K562 (cell line): ENCODE results near the gene ELP5. TPM values are rescaled to one million over a fixed set of nuclear protein-coding genes. Genes with fewer than 3 reads are reported as not detected.

ENCODE experiments used
- ARNT ChIP-seq, 2 experiments: fragments of 450-650 bp; IDR thresholded peaks; 2 replicates each; pipeline ENCODE4 v1.6.1; 2016; ENCODE audit warnings: mild to moderate bottlenecking in 1 of 2
- DIDO1 ChIP-seq: fragments of 450-650 bp; IDR thresholded peaks from 2 replicates; pipeline ENCODE4 v1.6.1; 2016; ENCODE audit warnings: low read depth, missing biosample characterization, missing genetic modification characterization
- ESRRB ChIP-seq: fragments of 250-450 bp; sonication (Bioruptor Pico); IDR thresholded peaks from 2 replicates; pipeline ENCODE4 v1.5.0; 2020; ENCODE audit warnings: mild to moderate bottlenecking, moderate library complexity, borderline replicate concordance
- EZH2 ChIP-seq: IDR thresholded peaks from 2 replicates; pipeline ENCODE4 v1.6.1; 2012; ENCODE audit warnings: low read depth, mild to moderate bottlenecking, inconsistent platforms, low read length, borderline replicate concordance
- FIP1L1 ChIP-seq: fragments of 200-400 bp; formaldehyde crosslinking; IDR thresholded peaks from 2 replicates; pipeline ENCODE4 v1.6.1; 2018; ENCODE audit warnings: mild to moderate bottlenecking, low read depth, low read length; ENCODE audit not compliant: poor library complexity, severe bottlenecking
- HNRNPK ChIP-seq: fragments of 200-400 bp; formaldehyde crosslinking; IDR thresholded peaks from one replicate; pipeline ENCODE4 v1.6.1; 2018; ENCODE audit warnings: mild to moderate bottlenecking, low read depth, low read length; ENCODE audit not compliant: poor library complexity, severe bottlenecking
- NEUROD1 ChIP-seq: fragments of 150-350 bp; IDR thresholded peaks from 2 replicates; pipeline ENCODE4 v1.6.1; 2014; ENCODE audit warnings: borderline replicate concordance, low read length, low read depth; ENCODE audit not compliant: partially characterized antibody
- PTTG1 ChIP-seq: fragments of 450-650 bp; IDR thresholded peaks from 2 replicates; pipeline ENCODE4 v1.6.1; 2016; ENCODE audit warnings: low read depth, mild to moderate bottlenecking, missing genetic modification characterization, missing compliant biosample characterization
- RFX7 ChIP-seq: fragments of 250-450 bp; sonication (Bioruptor Pico); IDR thresholded peaks from 2 replicates; pipeline ENCODE4 v1.5.1; 2021; ENCODE audit warnings: mild to moderate bottlenecking
- SUPT5H ChIP-seq: fragments of 450-650 bp; IDR thresholded peaks from 2 replicates; pipeline ENCODE4 v1.6.1; 2016
- TCF7 ChIP-seq: sonication (generic); IDR thresholded peaks from 2 replicates; pipeline ENCODE4 v1.6.1; 2016; ENCODE audit warnings: antibody characterized with exemption, borderline replicate concordance
- TFAP4 ChIP-seq: sonication (generic); formaldehyde crosslinking; IDR thresholded peaks from 2 replicates; pipeline ENCODE4 v1.8.0; 2022; ENCODE audit warnings: missing genetic modification reagents, mild to moderate bottlenecking, moderate library complexity, borderline replicate concordance
- ZNF24 ChIP-seq: fragments of 450-650 bp; IDR thresholded peaks from 2 replicates; pipeline ENCODE4 v1.6.1; 2016
- ZNF253 ChIP-seq: fragments of 250-450 bp; sonication (Bioruptor Pico); conservative IDR thresholded peaks from 2 replicates; pipeline ENCODE4 v1.6.1; 2021; ENCODE audit warnings: mild to moderate bottlenecking
- ZNF354B ChIP-seq: fragments of 250-450 bp; sonication (Bioruptor Pico); IDR thresholded peaks from 2 replicates; pipeline ENCODE4 v1.4.0; 2020
- ZNF436 ChIP-seq: fragments of 250-450, 450-650 bp; sonication (Bioruptor Pico); formaldehyde crosslinking; IDR thresholded peaks from 2 replicates; pipeline ENCODE4 v1.7.0; 2020; ENCODE audit warnings: mild to moderate bottlenecking
- polyA plus RNA-seq, 8 experiments: library from polyadenylated mRNA; depleted of rRNA in 4 of 8; stranded (reverse) in 5 of 8; unstranded in 3 of 8; fragments of >200 nt; fragmentation: Nextera tagmentation in 2 of 8; fragmentation: Illumina TruSeq in 1 of 8; extraction: Ambion mirVana in 2 of 8; extraction: Trizol in 1 of 8; gene quantifications; 2 replicates each; pipeline versions ENCODE4 v1.2.1 to v1.2.3, GENCODE V29; 2011 to 2014; ENCODE audit warnings: inconsistent platforms in 1 of 8, missing spikeins in 1 of 8
- total RNA-seq, 7 experiments: library from RNA; depleted of rRNA in 6 of 7; stranded (reverse); fragments of >200 nt in 6 of 7; fragmentation: Illumina TruSeq in 2 of 7; extraction: Trizol in 2 of 7; gene quantifications; 2 replicates each; pipeline versions ENCODE4 v1.2.1 to v1.2.3, GENCODE V29; 2011 to 2021; ENCODE audit warnings: low replicate concordance in 1 of 7
- TF ChIP-seq, protein P1 (sequence below): fragments of 450-650 bp; IDR thresholded peaks from 2 replicates; pipeline ENCODE4 v1.6.1; 2017; ENCODE audit warnings: mild to moderate bottlenecking, moderate library complexity
- TF ChIP-seq, protein P2 (sequence below): fragments of 450-650 bp; IDR thresholded peaks from 2 replicates; pipeline ENCODE4 v1.6.1; 2018; ENCODE audit warnings: mild to moderate bottlenecking, low read depth; ENCODE audit not compliant: partially characterized antibody
- TF ChIP-seq, protein P3 (sequence below), 2 experiments: fragments of 450-650 bp; conservative IDR thresholded peaks; 2 replicates each; pipeline ENCODE4 v1.6.1; 2017; ENCODE audit warnings: mild to moderate bottlenecking in 2 of 2, moderate library complexity in 2 of 2
- TF ChIP-seq, protein P4 (sequence below): fragments of 450-650 bp; formaldehyde crosslinking; IDR thresholded peaks from 2 replicates; pipeline ENCODE4 v1.4.0; 2022; ENCODE audit warnings: missing genetic modification characterization

The ELP5 gene
- total and polyA plus RNA-seq, 9 of the 15 experiments (the other 6 are each of a cell fraction or from before 2014, with no cell fraction given), result 25.7 to 77.9 (median 52.9) TPM

- TF ChIP-seq, protein P1, sequence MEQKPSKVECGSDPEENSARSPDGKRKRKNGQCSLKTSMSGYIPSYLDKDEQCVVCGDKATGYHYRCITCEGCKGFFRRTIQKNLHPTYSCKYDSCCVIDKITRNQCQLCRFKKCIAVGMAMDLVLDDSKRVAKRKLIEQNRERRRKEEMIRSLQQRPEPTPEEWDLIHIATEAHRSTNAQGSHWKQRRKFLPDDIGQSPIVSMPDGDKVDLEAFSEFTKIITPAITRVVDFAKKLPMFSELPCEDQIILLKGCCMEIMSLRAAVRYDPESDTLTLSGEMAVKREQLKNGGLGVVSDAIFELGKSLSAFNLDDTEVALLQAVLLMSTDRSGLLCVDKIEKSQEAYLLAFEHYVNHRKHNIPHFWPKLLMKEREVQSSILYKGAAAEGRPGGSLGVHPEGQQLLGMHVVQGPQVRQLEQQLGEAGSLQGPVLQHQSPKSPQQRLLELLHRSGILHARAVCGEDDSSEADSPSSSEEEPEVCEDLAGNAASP, result no peak
- 0 out of 2 replicates have a peak, but pooled peaks have one; percentile 34 for TF ChIP-seq ZNF436
- TF ChIP-seq TCF7, result no peak
- TF ChIP-seq RFX7, result no peak
- no peak for TF ChIP-seq NEUROD1
- TF ChIP-seq, protein P2, sequence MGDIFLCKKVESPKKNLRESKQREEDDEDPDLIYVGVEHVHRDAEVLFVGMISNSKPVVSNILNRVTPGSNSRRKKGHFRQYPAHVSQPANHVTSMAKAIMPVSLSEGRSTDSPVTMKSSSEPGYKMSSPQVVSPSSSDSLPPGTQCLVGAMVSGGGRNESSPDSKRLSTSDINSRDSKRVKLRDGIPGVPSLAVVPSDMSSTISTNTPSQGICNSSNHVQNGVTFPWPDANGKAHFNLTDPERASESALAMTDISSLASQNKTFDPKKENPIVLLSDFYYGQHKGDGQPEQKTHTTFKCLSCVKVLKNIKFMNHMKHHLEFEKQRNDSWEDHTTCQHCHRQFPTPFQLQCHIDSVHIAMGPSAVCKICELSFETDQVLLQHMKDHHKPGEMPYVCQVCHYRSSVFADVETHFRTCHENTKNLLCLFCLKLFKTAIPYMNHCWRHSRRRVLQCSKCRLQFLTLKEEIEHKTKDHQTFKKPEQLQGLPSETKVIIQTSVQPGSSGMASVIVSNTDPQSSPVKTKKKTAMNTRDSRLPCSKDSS, result no peak
- no peak for TF ChIP-seq ZNF24
- no peak for TF ChIP-seq ZNF253 (CRISPR knock-in tag)
- TF ChIP-seq SUPT5H, result peak; percentile 91
- TF ChIP-seq, protein P3, sequence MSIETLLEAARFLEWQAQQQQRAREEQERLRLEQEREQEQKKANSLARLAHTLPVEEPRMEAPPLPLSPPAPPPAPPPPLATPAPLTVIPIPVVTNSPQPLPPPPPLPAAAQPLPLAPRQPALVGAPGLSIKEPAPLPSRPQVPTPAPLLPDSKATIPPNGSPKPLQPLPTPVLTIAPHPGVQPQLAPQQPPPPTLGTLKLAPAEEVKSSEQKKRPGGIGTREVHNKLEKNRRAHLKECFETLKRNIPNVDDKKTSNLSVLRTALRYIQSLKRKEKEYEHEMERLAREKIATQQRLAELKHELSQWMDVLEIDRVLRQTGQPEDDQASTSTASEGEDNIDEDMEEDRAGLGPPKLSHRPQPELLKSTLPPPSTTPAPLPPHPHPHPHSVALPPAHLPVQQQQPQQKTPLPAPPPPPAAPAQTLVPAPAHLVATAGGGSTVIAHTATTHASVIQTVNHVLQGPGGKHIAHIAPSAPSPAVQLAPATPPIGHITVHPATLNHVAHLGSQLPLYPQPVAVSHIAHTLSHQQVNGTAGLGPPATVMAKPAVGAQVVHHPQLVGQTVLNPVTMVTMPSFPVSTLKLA (conservative IDR thresholded peaks at IDR 0.05), result peak; percentile 89 to 94
- peak; percentile 58; the same call in 1 of the 2 replicates for TF ChIP-seq DIDO1 (tag)
- no peak for TF ChIP-seq EZH2
- no peak for TF ChIP-seq ARNT (IDR thresholded peaks at IDR 0.05)
- TF ChIP-seq ZNF354B (CRISPR knock-in tag), result no peak
- TF ChIP-seq PTTG1 (tag), result no peak
- TF ChIP-seq, protein P4, sequence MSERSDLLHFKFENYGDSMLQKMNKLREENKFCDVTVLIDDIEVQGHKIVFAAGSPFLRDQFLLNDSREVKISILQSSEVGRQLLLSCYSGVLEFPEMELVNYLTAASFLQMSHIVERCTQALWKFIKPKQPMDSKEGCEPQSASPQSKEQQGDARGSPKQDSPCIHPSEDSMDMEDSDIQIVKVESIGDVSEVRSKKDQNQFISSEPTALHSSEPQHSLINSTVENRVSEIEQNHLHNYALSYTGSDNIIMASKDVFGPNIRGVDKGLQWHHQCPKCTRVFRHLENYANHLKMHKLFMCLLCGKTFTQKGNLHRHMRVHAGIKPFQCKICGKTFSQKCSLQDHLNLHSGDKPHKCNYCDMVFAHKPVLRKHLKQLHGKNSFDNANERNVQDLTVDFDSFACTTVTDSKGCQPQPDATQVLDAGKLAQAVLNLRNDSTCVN (CRISPR knock-in tag), result peak; percentile 90
- peak; percentile 80; the same call in 1 of the 2 replicates for TF ChIP-seq TFAP4 (CRISPR knock-in tag)
- no peak for TF ChIP-seq HNRNPK
- TF ChIP-seq FIP1L1, result peak; percentile 67
- TF ChIP-seq ESRRB, result peak; percentile 18; the same call in 1 of the 2 replicates
Measured at GRCh38 chr17:7234083-7234951, 17.7 kb upstream of the ELP5 start, which contains the start of gene DVL2 (continued).
